ENCODE measurements around the gene STX8. TPM values are rescaled to one million over a fixed set of nuclear protein-coding genes. Genes with fewer than 3 reads are reported as not detected.

STX8 gene
- total and polyA plus RNA-seq, 7 donors: 40.4 to 104 (median 72.6) TPM

DNA sequence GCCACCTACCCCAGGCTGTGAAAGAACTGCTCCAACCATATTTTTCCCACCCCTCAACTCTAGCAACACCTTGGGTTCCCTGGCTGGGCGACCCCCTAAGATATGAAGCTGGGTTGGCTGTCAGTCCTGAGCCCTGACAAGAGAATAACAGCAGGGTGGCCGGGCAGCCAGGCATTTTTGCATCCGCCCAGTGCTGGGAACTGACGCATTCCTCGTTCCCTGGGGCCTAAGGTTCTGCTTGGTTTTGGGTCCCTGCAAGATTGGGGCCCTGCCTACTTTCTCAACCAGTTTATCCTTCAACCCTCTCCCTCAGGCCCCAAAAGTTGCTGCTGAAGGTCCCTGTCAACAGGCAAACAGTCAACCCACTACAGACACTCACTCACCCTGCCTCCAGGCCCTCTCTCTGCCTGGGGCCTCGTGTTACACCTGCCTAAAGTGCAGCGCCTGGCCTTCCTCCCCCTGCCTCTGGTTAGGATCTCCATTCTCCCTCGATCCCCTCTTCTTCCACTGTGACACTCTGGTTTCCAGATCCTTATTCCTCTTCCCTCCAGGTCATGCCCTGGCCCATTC lies 151.5 kb downstream of the STX8 start:
- Histone ChIP-seq H3K4me1 (no peaks in the 10 kb centered on the region), H3K27me3 (no peaks in the 10 kb centered on the region), H3K36me3 (no peaks in the 10 kb centered on the region), H3K27ac (no peak overlapping the region), H3K9me3 (no peaks in the 10 kb centered on the region), H3K4me3 (no peak overlapping the region)
- no peak for DNase-seq
- TF ChIP-seq, protein P1, sequence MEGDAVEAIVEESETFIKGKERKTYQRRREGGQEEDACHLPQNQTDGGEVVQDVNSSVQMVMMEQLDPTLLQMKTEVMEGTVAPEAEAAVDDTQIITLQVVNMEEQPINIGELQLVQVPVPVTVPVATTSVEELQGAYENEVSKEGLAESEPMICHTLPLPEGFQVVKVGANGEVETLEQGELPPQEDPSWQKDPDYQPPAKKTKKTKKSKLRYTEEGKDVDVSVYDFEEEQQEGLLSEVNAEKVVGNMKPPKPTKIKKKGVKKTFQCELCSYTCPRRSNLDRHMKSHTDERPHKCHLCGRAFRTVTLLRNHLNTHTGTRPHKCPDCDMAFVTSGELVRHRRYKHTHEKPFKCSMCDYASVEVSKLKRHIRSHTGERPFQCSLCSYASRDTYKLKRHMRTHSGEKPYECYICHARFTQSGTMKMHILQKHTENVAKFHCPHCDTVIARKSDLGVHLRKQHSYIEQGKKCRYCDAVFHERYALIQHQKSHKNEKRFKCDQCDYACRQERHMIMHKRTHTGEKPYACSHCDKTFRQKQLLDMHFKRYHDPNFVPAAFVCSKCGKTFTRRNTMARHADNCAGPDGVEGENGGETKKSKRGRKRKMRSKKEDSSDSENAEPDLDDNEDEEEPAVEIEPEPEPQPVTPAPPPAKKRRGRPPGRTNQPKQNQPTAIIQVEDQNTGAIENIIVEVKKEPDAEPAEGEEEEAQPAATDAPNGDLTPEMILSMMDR (IDR thresholded peaks at IDR 0.05): no peak
- TF ChIP-seq POLR2AphosphoS5 (IDR thresholded peaks at IDR 0.05): no peak
- TF ChIP-seq EP300 (IDR thresholded peaks at IDR 0.05): no peak
- TF ChIP-seq POLR2A (IDR thresholded peaks at IDR 0.05): no peak
- WGBS, 2 donors: 94 to 96% methylated on average over 8 of the region's 8 CpGs
- intact Hi-C loops (cut with DNase I): no loop called here

DNA sequence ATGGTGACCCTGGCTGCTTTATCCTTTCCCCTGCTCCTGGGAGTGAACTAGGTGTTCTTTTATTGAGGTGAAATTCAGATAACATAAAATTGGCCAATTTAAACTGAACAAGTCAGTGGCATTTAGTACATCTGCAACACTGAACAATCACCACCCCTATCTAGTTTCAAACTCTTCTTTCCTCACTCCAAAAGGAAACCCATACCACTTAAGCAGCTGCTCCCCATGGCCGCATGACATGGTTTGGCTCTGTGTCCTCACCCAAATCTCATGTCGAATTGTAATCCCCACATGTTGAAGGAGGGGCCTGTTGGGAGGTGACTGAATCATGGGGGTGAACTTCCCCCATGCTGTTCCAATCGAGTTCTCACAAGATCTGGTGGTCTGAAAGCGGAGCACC lies 154.1 kb downstream of the STX8 start:
- Histone ChIP-seq H3K4me3 (no peak overlapping the region), H3K9me3 (no peaks in the 10 kb centered on the region), H3K27ac (no peak overlapping the region), H3K4me1 (no peaks in the 10 kb centered on the region), H3K27me3 (no peaks in the 10 kb centered on the region), H3K36me3 (no peaks in the 10 kb centered on the region)
- intact Hi-C loops (cut with DNase I): no loop called here
- no peak for DNase-seq
- TF ChIP-seq EP300 (IDR thresholded peaks at IDR 0.05): no peak
- TF ChIP-seq POLR2A (IDR thresholded peaks at IDR 0.05): no peak
- TF ChIP-seq POLR2AphosphoS5 (IDR thresholded peaks at IDR 0.05): no peak
- TF ChIP-seq, protein P1 (IDR thresholded peaks at IDR 0.05): no peak
- WGBS, 2 donors: 92 to 93% methylated on average over 4 of the region's 4 CpGs

DNA sequence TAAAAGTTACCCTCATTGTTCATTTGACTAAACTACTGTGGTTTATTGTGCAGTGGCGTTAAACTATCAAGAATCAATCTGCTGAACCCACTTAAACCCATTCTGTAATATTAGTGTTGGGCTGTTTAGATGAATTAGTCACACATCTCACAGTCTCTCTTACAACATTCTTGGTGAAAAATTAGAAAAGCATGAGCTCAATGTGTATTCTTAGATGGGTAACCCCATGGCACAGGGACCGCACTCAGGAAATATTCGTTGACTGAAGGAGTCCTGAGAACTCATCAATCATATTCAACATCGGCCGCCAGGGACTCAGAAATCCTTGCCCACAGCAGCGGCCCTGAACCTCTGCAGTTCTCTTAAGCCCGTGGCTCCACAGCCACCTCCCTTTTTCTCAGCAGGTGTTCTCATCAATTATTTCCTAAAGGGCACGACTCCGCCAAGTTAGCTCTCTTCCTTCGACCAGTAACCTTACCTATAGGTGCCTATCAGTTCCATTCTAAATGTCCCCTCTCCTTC lies 155.6 kb downstream of the STX8 start:
- TF ChIP-seq EP300 (IDR thresholded peaks at IDR 0.05) (no peak), POLR2A (IDR thresholded peaks at IDR 0.05) (no peak)
- TF ChIP-seq, protein P1 (IDR thresholded peaks at IDR 0.05): no peak
- Histone ChIP-seq H3K27ac (no peak overlapping the region), H3K36me3 (no peaks in the 10 kb centered on the region), H3K4me1 (no peaks in the 10 kb centered on the region), H3K4me3 (no peak overlapping the region), H3K27me3 (no peaks in the 10 kb centered on the region), H3K9me3 (no peaks in the 10 kb centered on the region)
- intact Hi-C loops (cut with DNase I): no loop called here
- no peak for DNase-seq
- 95 to 96% methylated on average over 10 of the region's 10 CpGs for WGBS, 2 donors

DNA sequence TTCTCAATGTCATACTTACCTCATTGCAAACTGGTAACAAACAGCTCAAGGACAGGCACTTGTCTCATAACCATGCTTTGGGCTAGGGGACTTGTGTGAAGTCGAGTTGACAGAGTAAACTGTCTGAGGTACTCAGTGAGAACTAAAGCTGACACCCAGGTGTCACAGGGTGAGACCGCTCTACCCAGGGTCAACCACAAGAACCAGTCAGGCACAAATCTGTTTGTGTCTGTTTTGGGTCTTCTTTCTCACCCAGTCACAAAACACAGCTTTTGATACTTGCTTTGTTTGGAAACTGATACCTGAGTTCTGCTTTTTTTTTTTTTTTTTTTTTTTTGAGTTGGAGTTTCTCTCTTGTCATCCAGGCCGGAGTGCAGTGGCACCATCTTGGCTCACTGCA lies 161.1 kb downstream of the STX8 start:
- WGBS, 2 donors: 75 to 95% methylated on average over 3 of the region's 3 CpGs
- intact Hi-C loops (cut with DNase I): no loop called here

More for the DNA sequence above, 161.1 kb downstream of the STX8 start:
- Histone ChIP-seq H3K9me3 (no peaks in the 10 kb centered on the region), H3K36me3 (no peaks in the 10 kb centered on the region), H3K4me1 (peaks cover 0 to 10% (median 7%) of the 10 kb centered on the region in 4 donors), H3K27ac (no peak overlapping the region), H3K4me3 (no peak overlapping the region), H3K27me3 (no peaks in the 10 kb centered on the region)
- TF ChIP-seq POLR2A (IDR thresholded peaks at IDR 0.05) (no peak), POLR2AphosphoS5 (IDR thresholded peaks at IDR 0.05) (no peak), EP300 (IDR thresholded peaks at IDR 0.05) (no peak)
- TF ChIP-seq, protein P1 (IDR thresholded peaks at IDR 0.05): no peak
- no peak for DNase-seq
